GM18526 (cell line): ENCODE results near the gene ALG8.

Experiments used
- POLR2A ChIP-seq: IDR thresholded peaks from 3 replicates; pipeline ENCODE4 v1.6.1; 2011; ENCODE audit not compliant: insufficient read length; ENCODE audit errors: extremely low read depth

Gene ALG8

DNA sequence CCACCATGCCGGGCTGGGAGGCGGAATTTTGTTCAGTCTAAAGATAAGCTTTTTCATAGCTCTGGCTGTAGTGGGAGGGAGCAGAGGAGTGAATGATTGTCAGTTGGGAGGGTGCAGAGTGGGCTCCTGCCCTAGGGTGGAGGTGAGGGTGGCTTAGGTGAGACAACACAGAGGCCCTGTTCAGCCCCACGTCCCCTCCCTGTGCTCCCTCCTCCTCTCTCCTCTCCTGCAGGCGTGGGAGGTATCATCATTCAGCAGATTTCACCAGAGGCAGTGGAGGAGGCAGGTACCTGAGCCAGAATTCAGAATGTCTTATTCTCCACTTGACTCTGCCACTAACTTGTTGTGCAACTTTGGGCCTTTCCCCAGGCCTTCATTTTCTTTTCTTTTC lies 77.5 kb downstream of the ALG8 start:
- TF ChIP-seq POLR2A: no peak

DNA sequence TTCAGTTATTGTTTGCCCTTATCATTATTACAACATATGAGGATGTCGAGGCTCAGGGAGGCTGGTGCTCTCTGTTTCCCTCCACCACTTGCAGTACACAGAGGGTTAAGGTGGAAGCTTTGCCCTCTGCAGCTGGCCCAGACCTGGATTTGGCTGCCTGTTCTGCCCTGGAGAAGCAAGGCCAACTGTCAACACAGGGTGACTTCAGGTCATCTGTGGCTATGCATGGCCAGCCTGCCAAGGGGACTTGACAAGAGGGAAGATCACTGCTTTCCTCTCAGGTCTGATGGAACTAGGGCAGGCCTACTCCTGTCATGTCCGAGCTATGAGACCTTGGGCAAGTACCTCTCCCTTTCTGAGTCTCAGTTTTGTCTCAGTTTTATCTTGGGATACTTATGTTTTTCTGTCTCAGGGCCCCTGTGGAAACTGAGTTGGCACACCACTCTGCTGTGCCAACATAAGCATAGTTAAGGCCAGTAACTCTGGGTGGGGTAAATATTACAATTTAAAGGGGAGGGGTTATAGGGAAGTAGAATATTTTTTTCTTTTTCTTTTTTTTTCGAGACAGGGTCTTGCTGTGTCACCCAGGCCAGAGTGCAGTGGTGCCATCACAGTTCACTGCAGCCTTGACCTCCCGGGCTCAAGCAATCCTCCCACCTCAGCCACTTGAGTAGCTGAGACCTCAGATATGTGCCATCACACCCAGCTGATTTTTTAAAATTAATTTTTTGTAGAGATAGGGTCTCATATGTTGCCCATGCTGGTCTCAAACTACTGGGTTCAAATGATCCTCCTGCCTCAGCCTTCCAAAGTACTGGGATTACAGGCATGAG lies 78.1 kb downstream of the ALG8 start:
- no peak for TF ChIP-seq POLR2A

DNA sequence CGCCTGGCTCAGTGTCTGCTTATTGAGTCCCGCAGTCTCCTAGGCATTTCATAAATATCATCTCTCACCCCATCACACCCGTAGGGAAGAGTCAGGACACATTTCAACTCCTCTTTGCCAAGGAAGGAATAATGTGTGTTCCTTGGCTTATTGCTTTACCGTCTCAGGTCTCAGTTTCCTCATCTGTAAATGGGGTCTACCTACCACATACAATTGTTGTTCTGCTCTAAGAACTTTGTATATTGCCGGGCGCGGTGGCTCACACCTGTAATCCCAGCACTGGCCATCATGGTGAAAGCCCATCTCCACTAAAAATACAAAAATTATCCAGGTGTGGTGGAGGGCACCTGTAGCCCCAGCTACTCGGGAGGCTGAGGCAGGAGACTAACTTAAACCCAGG lies 78.9 kb downstream of the ALG8 start:
- no peak for TF ChIP-seq POLR2A

DNA sequence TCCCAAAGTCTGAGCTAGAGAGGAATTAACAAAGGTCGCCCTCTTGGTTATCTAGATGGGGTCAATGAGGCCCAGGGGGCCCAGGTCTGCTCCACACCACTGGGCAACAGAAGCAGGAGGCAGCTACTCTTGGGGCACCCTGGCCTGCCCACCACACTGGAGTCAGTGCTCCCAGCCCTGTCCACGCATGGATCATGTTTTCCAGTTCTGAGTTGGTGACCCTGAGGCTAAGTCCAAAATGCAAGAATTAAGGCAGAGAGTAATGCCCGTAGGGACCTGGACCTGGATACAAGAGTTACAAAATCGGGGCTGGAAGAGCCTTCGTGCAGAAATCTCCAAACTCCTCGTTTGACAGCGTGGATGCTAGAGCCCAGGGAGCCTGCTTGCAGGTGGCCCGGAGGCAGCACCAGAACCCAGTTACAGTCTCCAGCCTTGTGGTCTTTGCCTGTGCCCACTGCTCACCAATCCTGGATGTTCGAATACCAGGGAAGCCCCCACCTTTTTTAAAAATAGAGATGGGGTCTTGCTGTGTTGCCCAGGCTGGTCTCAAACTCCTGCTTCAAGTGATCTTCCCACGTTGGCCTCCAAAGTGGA lies 81.9 kb downstream of the ALG8 start:
- TF ChIP-seq POLR2A: no peak

DNA sequence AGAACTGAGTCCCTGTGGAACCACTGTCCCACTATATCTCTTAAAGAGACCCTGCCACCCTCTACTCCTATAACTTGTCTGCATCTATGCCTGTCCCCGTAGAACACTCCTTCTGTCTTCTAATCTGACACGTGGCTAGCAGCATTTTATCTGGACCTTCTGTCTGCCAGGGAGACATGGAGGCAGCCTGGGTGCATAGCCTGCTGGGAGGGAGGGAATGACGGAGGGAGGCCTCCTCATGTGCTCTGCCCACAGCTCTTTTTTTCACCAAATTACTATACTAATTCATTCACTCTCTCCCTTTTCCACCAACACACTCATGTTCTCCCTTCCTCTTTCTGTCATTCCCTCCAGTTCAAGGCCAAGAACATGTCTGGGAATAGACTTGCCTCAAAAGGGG lies 83.3 kb downstream of the ALG8 start:
- no peak for TF ChIP-seq POLR2A

DNA sequence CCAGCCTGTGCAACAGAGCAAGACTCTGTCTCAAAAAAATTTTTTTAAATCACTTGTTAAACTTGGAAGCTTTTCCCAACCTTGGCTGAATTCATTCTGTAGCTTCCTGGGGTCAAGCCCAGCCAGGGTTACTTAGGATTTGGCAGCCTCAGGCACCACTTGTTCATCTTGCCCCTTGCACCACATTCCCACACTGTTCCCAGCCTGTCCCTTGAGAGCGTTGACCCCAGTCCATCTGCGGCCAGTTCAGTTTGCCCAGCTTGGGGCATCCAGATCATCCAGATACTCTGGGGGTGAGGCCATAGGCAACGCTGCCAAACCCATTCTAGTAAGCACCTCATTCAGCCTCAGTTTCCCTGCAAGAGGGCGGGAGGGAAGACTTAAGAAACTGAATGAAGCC lies 84.5 kb downstream of the ALG8 start:
- no peak for TF ChIP-seq POLR2A

DNA sequence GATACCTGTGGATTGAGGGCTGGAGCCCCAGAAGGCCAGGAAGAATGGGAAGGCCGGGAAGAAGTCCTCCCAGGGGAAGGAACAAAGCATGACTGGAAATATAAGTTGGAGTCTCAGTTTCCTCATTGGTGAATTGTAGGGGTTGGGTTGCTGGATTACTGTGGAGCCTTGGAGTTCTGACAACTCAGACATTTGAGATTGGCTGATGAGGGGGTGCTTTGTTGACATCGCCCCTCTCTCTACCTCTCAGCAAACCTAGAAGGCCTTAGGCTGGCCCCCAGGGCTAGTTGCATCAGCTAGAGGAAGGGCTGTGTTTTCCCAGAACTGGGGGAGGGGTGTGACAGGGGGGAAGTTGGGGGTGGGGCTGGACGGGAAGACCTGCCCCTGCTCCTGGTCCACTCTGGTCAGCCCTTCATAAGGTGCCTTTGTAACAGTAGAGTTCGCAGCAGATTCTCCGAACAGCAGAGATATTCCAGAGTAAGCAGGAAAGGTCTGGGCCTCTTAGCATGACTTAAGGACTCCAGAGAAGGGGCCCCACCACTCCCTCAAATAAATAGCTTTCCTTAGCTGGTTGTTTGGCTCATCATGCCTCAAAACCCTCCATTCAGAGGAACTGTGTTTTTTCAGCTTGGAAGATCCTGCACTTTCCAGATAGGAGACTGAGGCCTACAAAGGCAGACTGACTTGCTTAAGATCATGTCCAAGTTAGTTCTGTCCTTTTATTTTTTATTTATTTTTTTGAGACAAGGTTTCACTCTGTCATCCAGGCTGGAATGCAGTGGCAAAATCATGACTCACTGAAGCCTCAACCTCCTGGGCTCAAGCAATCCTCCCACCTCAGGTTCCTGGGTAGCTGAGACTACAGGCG lies 88.2 kb downstream of the ALG8 start:
- TF ChIP-seq POLR2A: no peak
